Sciatic nerve (tissue), 2 donors: ENCODE data around the gene KDM3B. TPM values are rescaled to one million over a fixed set of nuclear protein-coding genes. Genes with fewer than 3 reads are reported as not detected.
A peak's percentile ranks its signal among the peaks of the same experiment; 100 is the strongest.
"Not testable (repeated sequence)": the region's sequence is repeated elsewhere in the genome, so short reads cannot be mapped to it uniquely, and the experiment has no call there.

Experiments
- ATAC-seq: fragments of 200-7000 bp; cut with Tn5 transposase; one replicate; pipeline ENCODE4 v1.9.1; 2020; ENCODE audit warnings: mild to moderate bottlenecking, moderate library complexity
- DNase-seq: peaks from one replicate; pipeline ENCODE4 v3.0.0-alpha.2; 2020; ENCODE audit warnings: low spot score
- intact Hi-C: fragments of 100-400 bp; cut with DNase I; formaldehyde crosslinking; loops from one replicate; pipeline ENCODE4 v1.14.2; 2022
- total RNA-seq: library from RNA; stranded (reverse); fragmentation: NEBNext Ultra II Directional; extraction: Animal tissue kit (Norgen Biotek cat#: 25700); gene quantifications from one replicate; pipeline ENCODE4 v1.2.1, GENCODE V29; 2021
- donor health status: DM: no; HTN: no; CAD: no.
- donor health status: DM: no; HTN: no; CAD: no.

Gene KDM3B
- total RNA-seq, 1 donor from 2014 or later, result 73.7 TPM

DNA sequence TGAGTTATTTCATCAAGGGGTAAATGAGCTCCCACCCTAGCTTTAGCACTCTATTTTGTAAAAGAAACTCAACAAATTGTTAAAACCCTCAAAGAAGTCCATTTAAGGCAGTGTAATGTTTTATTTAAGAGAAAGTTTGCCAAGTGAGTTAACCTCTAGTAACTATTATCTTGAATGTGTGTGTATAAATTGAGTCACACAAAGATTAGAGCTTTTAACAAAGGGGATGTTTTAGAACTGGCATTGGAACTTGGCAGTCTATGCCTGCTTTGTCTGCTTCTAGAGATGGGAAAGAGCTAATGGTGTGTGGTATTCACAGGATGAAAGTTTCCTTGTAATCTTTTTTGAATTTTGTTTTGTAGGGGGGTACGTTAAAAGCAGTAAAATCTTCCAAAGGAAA lies 33.2 kb downstream of the KDM3B start:
- ATAC-seq (no peak), DNase-seq (no peak)
- intact Hi-C loops, result no loop called here

GRCh38 chr5:138386290-138386689 lies 33.8 kb downstream of the KDM3B start:
- no peak for DNase-seq
- ATAC-seq, result no peak
- intact Hi-C loops, result no loop called here

- no peak for DNase-seq
- ATAC-seq, result no peak
Observed at GRCh38 chr5:138389332-138389731, 36.8 kb downstream of the KDM3B start.

DNA sequence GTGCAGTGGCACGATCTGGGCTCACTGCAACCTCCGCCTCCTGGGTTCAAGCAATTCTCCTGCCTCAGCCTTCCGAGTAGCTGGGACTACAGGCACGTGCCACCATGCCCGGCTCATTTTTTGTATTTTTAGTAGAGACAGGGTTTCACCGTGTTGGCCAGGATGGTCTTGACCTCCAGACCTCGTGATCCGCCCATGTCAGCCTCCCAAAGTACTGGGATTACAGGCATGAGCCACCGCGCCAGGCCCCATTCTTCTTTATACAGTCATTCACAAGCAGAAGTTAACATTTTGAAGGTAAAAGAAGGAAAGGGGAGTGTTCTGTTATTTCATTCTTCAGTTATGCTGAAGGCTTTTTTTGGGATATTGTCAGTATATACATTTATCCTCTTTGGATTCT lies 37.4 kb downstream of the KDM3B start:
- DNase-seq, ATAC-seq, intact Hi-C loops: not testable (repeated sequence)

More at GRCh38 chr5:138389332-138389731, 36.8 kb downstream of the KDM3B start:
- intact Hi-C loops, result no loop called here

DNA sequence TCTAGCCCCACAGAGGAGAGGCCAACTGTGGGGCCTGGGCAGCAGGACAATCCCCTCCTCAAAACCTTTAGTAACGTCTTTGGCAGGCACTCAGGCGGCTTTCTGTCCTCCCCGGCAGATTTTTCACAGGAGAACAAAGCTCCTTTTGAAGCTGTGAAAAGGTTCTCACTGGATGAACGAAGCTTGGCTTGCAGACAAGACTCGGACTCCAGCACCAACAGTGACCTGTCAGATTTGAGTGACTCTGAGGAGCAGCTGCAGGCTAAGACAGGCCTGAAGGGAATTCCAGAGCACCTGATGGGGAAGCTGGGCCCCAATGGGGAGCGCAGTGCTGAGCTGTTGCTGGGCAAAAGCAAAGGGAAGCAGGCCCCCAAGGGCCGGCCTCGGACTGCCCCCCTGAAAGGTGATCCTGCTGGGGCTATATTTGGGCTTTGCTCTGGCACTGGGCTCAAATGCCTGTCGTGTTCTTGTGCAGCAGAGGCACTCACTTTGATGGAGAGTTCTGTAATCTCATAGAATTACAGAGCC lies 39.4 kb downstream of the KDM3B start:
- DNase-seq (no peak), ATAC-seq (peak; percentile 70)
- intact Hi-C loops, result no loop called here

DNA sequence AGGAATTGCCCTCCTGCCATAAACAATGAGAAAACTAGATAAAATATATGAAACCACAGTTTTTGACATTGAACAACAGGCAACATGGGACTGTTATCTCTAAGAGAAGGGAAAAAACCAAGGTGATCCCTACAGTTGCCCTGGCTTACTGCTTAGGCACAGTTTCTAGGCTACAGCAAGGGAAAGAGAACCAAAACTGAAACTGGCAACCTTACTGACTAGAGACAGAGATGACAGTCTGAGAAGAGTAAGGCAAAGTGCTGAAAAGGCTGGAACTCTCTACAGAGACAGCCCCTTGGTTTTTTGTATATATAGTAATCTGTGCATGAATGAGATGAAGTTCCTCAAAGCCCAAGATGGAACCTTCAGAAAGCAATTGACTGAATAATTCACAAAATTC lies 50.2 kb downstream of the KDM3B start:
- ATAC-seq (no peak), DNase-seq (no peak)
- intact Hi-C loops, result no loop called here

- ATAC-seq, result no peak
- intact Hi-C loops, result no loop called here
- DNase-seq, result no peak
Observed at GRCh38 chr5:138408023-138408422, 55.5 kb downstream of the KDM3B start.

GRCh38 chr5:138410996-138411640 lies 58.6 kb downstream of the KDM3B start:
- ATAC-seq, DNase-seq, intact Hi-C loops: not testable (repeated sequence)

- intact Hi-C loops, result no loop called here
- no peak for ATAC-seq
- DNase-seq, result no peak
Observed at GRCh38 chr5:138418444-138418843, 66.0 kb downstream of the KDM3B start.

DNA sequence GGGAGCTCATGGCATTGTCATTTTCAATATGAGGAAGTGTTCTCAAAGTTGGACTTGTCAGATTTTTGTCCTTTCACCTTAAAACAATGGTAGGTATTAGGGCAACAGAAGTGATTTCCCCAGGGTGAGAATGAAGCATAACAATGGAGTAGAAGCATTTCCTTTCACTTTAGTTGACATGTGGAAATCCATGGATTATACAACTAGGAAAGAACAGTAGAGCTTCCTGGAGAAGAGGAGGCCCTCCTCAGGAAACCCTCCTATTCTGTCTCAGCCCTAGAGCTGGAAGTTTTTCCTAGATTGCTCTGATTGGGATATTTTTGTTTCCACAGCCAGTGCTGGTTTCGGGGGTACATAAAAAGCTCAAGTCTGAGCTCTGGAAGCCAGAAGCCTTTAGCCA lies 72.6 kb downstream of the KDM3B start:
- DNase-seq, result no peak
- no peak for ATAC-seq
- intact Hi-C loops, result no loop called here

GRCh38 chr5:138435943-138436342 lies 83.5 kb downstream of the KDM3B start:
- intact Hi-C loops, result no loop called here
- DNase-seq, result peak; percentile 32
- no peak for ATAC-seq

- intact Hi-C loops, result no loop called here
- ATAC-seq (no peak), DNase-seq (peak; percentile 51)
Observed at GRCh38 chr5:138438003-138438723, 85.7 kb downstream of the KDM3B start.

DNA sequence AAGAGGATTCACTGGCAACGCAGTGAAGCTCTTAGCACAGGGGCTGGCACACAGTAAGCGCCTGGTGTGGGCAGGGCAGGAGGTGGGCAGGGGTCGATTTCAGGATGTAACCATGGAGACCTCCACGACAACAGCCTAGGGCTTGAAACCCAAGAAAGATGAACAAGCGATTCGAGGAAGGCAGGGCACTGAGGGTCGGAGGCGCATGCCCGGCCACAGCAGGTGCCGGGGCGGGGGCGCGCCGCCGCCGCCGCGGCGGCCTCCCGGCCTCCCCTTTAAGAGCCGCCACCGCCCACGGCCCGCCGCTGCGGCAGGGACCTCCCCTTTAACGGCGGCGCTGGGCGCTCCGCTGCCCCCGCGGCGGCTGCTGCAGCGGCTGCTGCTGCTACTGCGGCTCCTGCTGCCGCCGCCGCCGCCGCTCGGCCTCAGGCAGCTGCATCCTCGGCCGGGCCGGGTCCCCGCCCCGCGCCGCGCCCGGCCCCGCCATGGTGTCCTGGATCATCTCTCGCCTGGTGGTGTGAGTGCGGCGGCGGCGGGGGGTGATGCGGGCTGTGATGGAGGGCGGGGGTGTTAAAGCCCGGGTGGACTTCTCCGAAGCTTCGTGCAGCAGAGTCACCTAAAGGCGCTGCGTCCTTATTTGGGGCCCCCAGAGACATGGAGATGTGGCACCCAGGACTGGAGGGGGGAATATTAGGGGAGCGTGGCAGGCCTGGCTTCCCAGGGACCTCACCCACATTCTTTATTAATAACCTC lies 86.4 kb downstream of the KDM3B start, which contains the start of gene REEP2:
Gene REEP2, plus strand, starts transcription at position 334 of the 753 bp plus-strand sequence. Its CDS starts 152 bp downstream, at position 486.
- peak; percentile 62 for DNase-seq
- intact Hi-C loops, result no loop called here
- ATAC-seq, result peak; percentile 59

DNA sequence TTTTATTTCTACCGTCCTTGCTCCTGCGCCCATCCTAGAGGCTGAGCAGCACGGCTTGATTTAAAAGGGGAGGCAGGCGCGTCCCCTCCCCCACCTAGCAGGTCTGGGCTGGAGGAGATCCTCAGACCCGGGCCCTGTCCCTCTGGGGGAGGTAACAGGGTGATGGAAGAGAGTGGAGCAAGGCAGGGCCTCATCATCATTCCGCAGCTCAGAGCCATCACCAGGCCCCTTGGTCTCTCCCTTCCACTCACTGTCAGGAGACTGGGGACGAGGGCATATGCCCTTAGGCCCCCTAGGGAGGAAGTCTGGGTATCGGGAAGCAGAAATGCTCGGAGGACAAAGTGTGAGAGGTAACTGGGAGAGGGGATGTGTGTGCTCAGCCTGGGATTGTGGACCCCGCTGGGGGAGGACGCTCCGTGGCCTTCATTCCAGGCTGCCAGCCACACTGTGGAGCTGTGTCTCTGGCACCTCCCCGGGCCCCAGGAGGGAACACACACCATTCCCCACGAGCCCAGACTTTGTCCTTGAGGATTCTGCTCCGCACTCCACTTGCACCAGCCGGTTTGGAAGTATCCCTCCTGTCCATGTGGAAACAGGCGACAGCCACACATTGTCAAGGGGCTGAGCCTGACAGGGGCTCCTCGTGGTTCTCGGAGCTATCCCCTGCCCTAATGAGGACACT lies 87.1 kb downstream of the KDM3B start:
- DNase-seq (peak; percentile 59), ATAC-seq (peak; percentile 31)
- intact Hi-C loops, result no loop called here

- DNase-seq, result peak; percentile 28
- intact Hi-C loops, result no loop called here
- no peak for ATAC-seq
Observed at GRCh38 chr5:138440159-138441073, 87.9 kb downstream of the KDM3B start.

- no peak for ATAC-seq
- peak; percentile 45 for DNase-seq
- intact Hi-C loops, result no loop called here
Observed at GRCh38 chr5:138441221-138441620, 88.7 kb downstream of the KDM3B start.

DNA sequence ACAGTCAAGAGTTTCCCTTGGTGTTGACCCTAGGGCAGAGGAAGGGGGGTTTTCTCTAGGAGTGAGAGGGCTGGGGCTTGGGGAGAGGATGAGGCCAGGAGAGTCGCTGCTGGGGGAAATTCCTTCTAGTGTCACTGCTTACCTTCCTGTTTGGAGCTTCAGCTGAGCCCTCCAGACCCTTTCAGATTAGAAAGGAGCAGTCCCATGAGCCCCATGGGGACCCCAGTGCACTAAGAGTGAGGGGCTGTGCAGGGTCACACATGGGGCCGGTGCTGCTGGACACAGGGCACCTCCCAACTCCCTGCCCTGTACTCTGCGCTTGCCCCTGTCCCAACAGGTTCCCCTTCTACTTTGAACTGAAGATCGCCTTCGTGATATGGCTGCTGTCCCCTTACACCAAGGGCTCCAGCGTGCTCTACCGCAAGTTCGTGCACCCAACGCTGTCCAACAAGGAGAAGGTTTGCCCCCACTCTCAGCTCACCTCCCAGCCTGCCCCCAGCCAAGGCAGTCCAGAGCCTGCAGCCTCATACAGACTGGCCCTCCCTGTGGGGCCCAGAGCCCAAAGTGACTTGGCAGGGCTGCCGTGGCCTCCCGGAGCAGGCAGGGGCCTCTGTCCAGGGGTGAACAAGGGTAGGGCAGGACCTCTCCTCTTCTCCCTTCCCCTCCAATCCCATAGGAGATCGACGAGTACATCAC lies 91.7 kb downstream of the KDM3B start:
- DNase-seq (peak; percentile 35), ATAC-seq (no peak)
- intact Hi-C loops, result no loop called here
